NOMO-1 treated with DMSO at 0.1 percent for 48 hours (cell line): ENCODE measurements around the gene ALCAM.

ENCODE experiments used
- DNase-seq: peaks from one replicate; lab custom pipeline; 2025; ENCODE audit not compliant: unreplicated experiment; lab: John Stamatoyannopoulos, UW

Gene ALCAM

GRCh38 chr3:105523501-105523900 lies 156.8 kb downstream of the ALCAM start:
- DNase-seq, result no peak

GRCh38 chr3:105525531-105525930 lies 158.8 kb downstream of the ALCAM start:
- no peak for DNase-seq

- DNase-seq, result no peak
These were observed 159.8 kb downstream of the ALCAM start for GRCh38 chr3:105526360-105527111.

GRCh38 chr3:105527535-105527934 lies 160.8 kb downstream of the ALCAM start:
- DNase-seq, result no peak

GRCh38 chr3:105527949-105528348 lies 161.2 kb downstream of the ALCAM start:
- no peak for DNase-seq

- DNase-seq, result no peak
These were observed 162.2 kb downstream of the ALCAM start for GRCh38 chr3:105528955-105529354.

GRCh38 chr3:105529456-105529855 lies 162.7 kb downstream of the ALCAM start:
- no peak for DNase-seq

- no peak for DNase-seq
These were observed 165.5 kb downstream of the ALCAM start for GRCh38 chr3:105532251-105532650.

- DNase-seq, result no peak
These were observed 167.3 kb downstream of the ALCAM start for GRCh38 chr3:105533960-105534359.

- DNase-seq, result no peak
These were observed 167.8 kb downstream of the ALCAM start for GRCh38 chr3:105534491-105534890.

GRCh38 chr3:105537371-105538080 lies 170.8 kb downstream of the ALCAM start:
- DNase-seq, result no peak

- DNase-seq, result no peak
These were observed 171.8 kb downstream of the ALCAM start for GRCh38 chr3:105538483-105538882.

GRCh38 chr3:105539897-105540296 lies 173.2 kb downstream of the ALCAM start:
- DNase-seq, result no peak

GRCh38 chr3:105542282-105543019 lies 175.7 kb downstream of the ALCAM start:
- DNase-seq, result no peak

GRCh38 chr3:105545051-105545450 lies 178.3 kb downstream of the ALCAM start:
- DNase-seq, result no peak

- no peak for DNase-seq
These were observed 187.1 kb downstream of the ALCAM start for GRCh38 chr3:105553851-105554250.

- no peak for DNase-seq
These were observed 188.5 kb downstream of the ALCAM start for GRCh38 chr3:105555206-105555605.

- DNase-seq, result no peak
These were observed 193.1 kb downstream of the ALCAM start for GRCh38 chr3:105559856-105560255.

GRCh38 chr3:105561876-105562275 lies 195.2 kb downstream of the ALCAM start:
- no peak for DNase-seq

- no peak for DNase-seq
These were observed 198.0 kb downstream of the ALCAM start for GRCh38 chr3:105564546-105565288.

GRCh38 chr3:105571005-105571404 lies 204.3 kb downstream of the ALCAM start:
- no peak for DNase-seq
